Smooth muscle cell (in vitro differentiated cells): ENCODE measurements around the gene TPM1. TPM values are rescaled to one million over a fixed set of nuclear protein-coding genes. Genes with fewer than 3 reads are reported as not detected.

Experiments
- DNase-seq: peaks from one replicate; lab custom pipeline; 2025; ENCODE audit not compliant: unreplicated experiment; lab: John Stamatoyannopoulos, UW
- H2AFZ ChIP-seq: fragments of 200-600 bp; sonication (generic); 2 replicates; pipeline ENCODE4 v1.6.0; 2016; ENCODE audit warnings: antibody characterized with exemption, low read depth, mild to moderate bottlenecking
- H3F3A ChIP-seq: fragments of 200-600 bp; sonication (generic); 2 replicates; pipeline ENCODE4 v1.6.0; 2017; ENCODE audit warnings: antibody characterized with exemption, low read depth
- H3K27ac ChIP-seq: fragments of 200-600 bp; sonication (generic); 2 replicates; pipeline ENCODE4 v1.5.1; 2016; ENCODE audit warnings: low read depth, mild to moderate bottlenecking
- H3K27me3 ChIP-seq: fragments of 200-600 bp; sonication (generic); 2 replicates; pipeline ENCODE4 v1.6.1; 2016; ENCODE audit warnings: low read depth, mild to moderate bottlenecking
- H3K36me3 ChIP-seq: fragments of 200-600 bp; sonication (generic); 2 replicates; pipeline ENCODE4 v1.5.1; 2016; ENCODE audit warnings: low read depth
- H3K4me1 ChIP-seq: fragments of 200-600 bp; sonication (generic); 2 replicates; pipeline ENCODE4 v1.5.1; 2016; ENCODE audit warnings: low read depth
- H3K4me2 ChIP-seq: fragments of 200-600 bp; sonication (generic); 2 replicates; pipeline ENCODE4 v1.6.0; 2016; ENCODE audit warnings: mild to moderate bottlenecking
- H3K4me3 ChIP-seq: fragments of 200-600 bp; sonication (generic); 2 replicates; pipeline ENCODE4 v1.5.1; 2016; ENCODE audit warnings: mild to moderate bottlenecking
- H3K79me2 ChIP-seq: fragments of 200-600 bp; sonication (generic); 2 replicates; pipeline ENCODE4 v1.6.0; 2016; ENCODE audit warnings: low read depth, mild to moderate bottlenecking
- H3K9ac ChIP-seq: fragments of 200-600 bp; sonication (generic); 2 replicates; pipeline ENCODE4 v1.6.0; 2016; ENCODE audit warnings: low read depth
- H3K9me3 ChIP-seq: fragments of 200-600 bp; sonication (generic); replicated peaks from 2 replicates; pipeline ENCODE4 v1.5.1; 2016; ENCODE audit warnings: low read depth
- H4K20me1 ChIP-seq: fragments of 200-600 bp; sonication (generic); 2 replicates; pipeline ENCODE4 v1.6.0; 2016; ENCODE audit warnings: low read depth
- WGBS: methylation state at CpG from one replicate; pipeline ENCODE4 v1.1.7; 2016; ENCODE audit warnings: low lambda C conversion rate; 5-methylcytosine and 5-hydroxymethylcytosine counted together
- polyA plus RNA-seq: library from polyadenylated mRNA; unstranded; fragments of >200 nt; fragmentation: Nextera tagmentation; extraction: Ambion mirVana; gene quantifications from 2 replicates; pipeline ENCODE4 v1.2.1, GENCODE V29; 2016
- total RNA-seq: library from RNA; depleted of rRNA; stranded (reverse); fragments of >200 nt; gene quantifications from 2 replicates; pipeline ENCODE4 v1.2.3, GENCODE V29; 2014
- TF ChIP-seq, protein P1 (sequence below): fragments of 200-600 bp; sonication (generic); IDR thresholded peaks from 2 replicates; pipeline ENCODE4 v1.5.1; 2017; ENCODE audit warnings: borderline replicate concordance, mild to moderate bottlenecking, antibody characterized with exemption; ENCODE audit not compliant: insufficient read depth, poor library complexity, severe bottlenecking

TPM1 gene
- total and polyA plus RNA-seq, 2 experiments from 2014 or later = 1,694 to 1,915 TPM

DNA sequence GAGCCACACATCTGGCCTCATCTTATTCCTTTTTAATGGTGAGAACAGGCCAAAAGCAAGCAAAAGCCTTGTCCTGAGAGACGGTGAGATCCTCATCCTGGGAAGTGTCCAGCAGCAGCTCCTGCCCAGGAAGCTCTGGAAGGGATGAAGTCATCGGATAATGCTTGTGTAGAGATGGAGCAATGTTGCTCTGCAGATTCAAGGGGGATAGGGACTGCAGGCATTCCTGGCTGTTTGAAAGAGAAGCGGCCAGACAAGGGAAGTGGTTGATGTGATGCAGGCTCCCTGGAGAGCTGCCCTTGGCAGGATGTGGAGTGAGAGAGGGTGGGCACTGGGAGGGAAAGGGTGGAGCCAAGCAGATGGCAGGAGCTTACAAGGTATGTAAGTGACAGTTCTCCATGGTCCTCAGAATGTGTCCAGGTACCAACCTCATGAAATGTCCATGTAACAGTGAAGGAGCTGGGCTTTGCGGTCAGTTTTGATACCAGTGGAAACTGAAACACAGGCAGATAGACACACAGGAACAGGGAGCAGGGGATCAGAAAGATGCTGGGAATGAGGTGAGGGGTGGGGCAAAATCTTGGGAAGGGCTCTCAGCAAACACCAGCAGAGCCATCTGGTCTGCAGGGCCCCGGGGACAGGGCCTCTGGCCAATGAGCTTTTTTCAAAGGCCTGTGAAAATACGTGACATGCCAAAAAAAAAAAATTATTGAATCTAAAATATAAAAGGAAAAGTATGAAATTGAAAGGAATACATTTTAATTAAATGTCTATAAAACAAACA, 46.9 kb downstream of the TPM1 start:
- Histone ChIP-seq H3K9ac (no peak overlapping the region), H3K79me2 (no peaks in the 10 kb centered on the region), H2AFZ (no peak overlapping the region), H3K4me1 (peaks cover 26% of the 10 kb centered on the region), H3K9me3 (no peaks in the 10 kb centered on the region), H4K20me1 (no peaks in the 10 kb centered on the region), H3K4me3 (no peak overlapping the region), H3K36me3 (no peaks in the 10 kb centered on the region), H3K27ac (peak overlapping the region; percentile 72), H3F3A (peaks cover 23% of the 10 kb centered on the region), H3K4me2 (peak overlapping the region; percentile 43), H3K27me3 (no peaks in the 10 kb centered on the region)
- WGBS = 29% methylated on average over 6 of the region's 6 CpGs
- TF ChIP-seq, protein P1, sequence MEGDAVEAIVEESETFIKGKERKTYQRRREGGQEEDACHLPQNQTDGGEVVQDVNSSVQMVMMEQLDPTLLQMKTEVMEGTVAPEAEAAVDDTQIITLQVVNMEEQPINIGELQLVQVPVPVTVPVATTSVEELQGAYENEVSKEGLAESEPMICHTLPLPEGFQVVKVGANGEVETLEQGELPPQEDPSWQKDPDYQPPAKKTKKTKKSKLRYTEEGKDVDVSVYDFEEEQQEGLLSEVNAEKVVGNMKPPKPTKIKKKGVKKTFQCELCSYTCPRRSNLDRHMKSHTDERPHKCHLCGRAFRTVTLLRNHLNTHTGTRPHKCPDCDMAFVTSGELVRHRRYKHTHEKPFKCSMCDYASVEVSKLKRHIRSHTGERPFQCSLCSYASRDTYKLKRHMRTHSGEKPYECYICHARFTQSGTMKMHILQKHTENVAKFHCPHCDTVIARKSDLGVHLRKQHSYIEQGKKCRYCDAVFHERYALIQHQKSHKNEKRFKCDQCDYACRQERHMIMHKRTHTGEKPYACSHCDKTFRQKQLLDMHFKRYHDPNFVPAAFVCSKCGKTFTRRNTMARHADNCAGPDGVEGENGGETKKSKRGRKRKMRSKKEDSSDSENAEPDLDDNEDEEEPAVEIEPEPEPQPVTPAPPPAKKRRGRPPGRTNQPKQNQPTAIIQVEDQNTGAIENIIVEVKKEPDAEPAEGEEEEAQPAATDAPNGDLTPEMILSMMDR = no peak
- no peak for DNase-seq

DNA sequence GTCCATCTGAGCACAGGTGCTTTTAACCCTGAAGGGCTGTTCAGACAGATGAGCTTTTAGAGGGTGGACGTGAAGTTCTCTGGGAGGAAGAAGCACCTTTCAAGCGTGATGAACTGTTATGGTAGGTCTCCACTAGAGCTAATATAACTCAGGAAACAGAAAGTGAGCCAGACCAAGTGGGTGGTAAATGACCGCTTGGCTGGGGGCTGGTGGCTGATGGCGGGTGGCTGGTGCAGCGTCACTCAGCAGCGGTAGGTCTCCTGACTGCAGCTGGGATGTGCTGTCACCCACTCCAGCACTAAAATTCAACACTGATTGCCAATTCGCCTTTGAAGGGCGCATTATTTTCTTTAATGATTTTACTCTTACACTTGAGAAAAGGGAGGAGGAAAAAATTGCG, 47.9 kb downstream of the TPM1 start:
- no peak overlapping the region for H2AFZ ChIP-seq
- 62% methylated on average over 9 of the region's 9 CpGs for WGBS
- H3K36me3 ChIP-seq = no peaks in the 10 kb centered on the region
- H3K9ac ChIP-seq = no peak overlapping the region
- no peaks in the 10 kb centered on the region for H4K20me1 ChIP-seq
- H3K27ac ChIP-seq = peak overlapping the region; percentile 72
- TF ChIP-seq, protein P1 = no peak
- H3K4me2 ChIP-seq = no peak overlapping the region
- H3K27me3 ChIP-seq = no peaks in the 10 kb centered on the region
- H3K79me2 ChIP-seq = no peaks in the 10 kb centered on the region
- H3K9me3 ChIP-seq = no peaks in the 10 kb centered on the region
- DNase-seq = no peak
- peaks cover 23% of the 10 kb centered on the region for H3F3A ChIP-seq
- peaks cover 27% of the 10 kb centered on the region for H3K4me1 ChIP-seq
- H3K4me3 ChIP-seq = no peak overlapping the region

DNA sequence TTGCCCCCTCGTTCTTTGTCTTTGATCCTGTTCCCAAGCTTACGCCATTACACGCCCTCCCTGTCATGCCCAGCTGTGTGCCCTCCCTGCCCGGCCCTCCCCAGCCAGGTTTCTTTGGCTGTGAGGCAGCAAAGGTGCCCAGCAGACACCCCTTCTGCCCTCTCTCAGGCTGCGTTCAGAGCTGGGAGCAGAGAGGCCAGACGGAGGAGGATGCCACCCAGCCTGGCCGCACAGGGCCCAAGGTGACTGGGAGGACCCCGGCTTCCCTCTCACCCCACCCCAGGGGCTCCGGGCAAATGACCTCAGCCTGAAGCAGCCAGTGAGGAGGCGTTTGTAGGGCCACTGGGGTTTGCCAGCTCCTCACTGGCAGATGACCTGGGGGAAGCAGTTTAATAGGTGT, 48.3 kb downstream of the TPM1 start:
- no peaks in the 10 kb centered on the region for H3K36me3 ChIP-seq
- WGBS = 91% methylated on average over 10 of the region's 10 CpGs
- no peak overlapping the region for H3K4me3 ChIP-seq

More for the DNA sequence above, 48.3 kb downstream of the TPM1 start:
- Histone ChIP-seq H3K79me2 (no peaks in the 10 kb centered on the region), H3K9ac (no peak overlapping the region), H3K27me3 (no peaks in the 10 kb centered on the region), H2AFZ (no peak overlapping the region), H3K4me1 (peaks cover 27% of the 10 kb centered on the region), H3K27ac (no peak overlapping the region), H3F3A (peaks cover 22% of the 10 kb centered on the region), H3K4me2 (no peak overlapping the region), H3K9me3 (no peaks in the 10 kb centered on the region), H4K20me1 (no peaks in the 10 kb centered on the region)
- DNase-seq = no peak
- TF ChIP-seq, protein P1 = no peak
